A673 (cell line): ENCODE results near the gene MYCN.

Source experiments
- CTCF ChIP-seq: fragments of 300-800, 200-600 bp; sonication (generic); conservative IDR thresholded peaks from 2 replicates; pipeline ENCODE4 v1.5.1; 2017; ENCODE audit warnings: low read depth, mild to moderate bottlenecking, antibody characterized with exemption, low read length, moderate library complexity, mixed read lengths
- EZH2 ChIP-seq: fragments of 200-600 bp; sonication (generic); IDR thresholded peaks from 2 replicates; pipeline ENCODE4 v1.6.1; 2017; ENCODE audit warnings: borderline replicate concordance, low read depth, mild to moderate bottlenecking, mixed read lengths, antibody characterized with exemption, low read length; ENCODE audit not compliant: poor library complexity, severe bottlenecking

DNA sequence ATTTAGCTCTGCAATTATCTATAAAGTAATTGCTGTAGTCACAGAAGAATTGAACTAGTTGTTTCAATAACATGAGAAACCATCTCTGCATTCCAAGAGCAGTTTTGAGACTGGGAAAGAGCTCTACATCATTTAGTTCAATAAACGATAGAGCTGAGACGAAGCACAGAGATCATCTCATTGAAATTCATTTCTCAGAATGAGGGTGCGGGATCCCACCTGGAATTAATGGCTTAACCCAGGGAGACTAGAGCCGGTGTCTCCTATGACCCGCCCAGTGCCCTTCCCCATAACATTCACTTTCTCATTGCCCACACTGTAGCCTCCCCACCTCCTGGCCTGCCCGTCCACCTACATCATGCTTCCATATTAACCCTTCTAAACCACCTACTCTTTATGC, 8.8 kb downstream of the MYCN start:
- TF ChIP-seq EZH2: no peak
- no peak for TF ChIP-seq CTCF
